Duodenal mucosa (tissue), 2 donors: ENCODE measurements around the gene CNR2.

Source experiments
- H3K27ac ChIP-seq: one replicate; pipeline ENCODE4 v1.7.0; 2013; ENCODE audit warnings: low read depth, low read length
- H3K27me3 ChIP-seq, 2 donors: one replicate each; pipeline ENCODE4 v1.7.0; 2013; ENCODE audit warnings: low read length in 2 of 2, control low read depth in 1 of 2; ENCODE audit not compliant: insufficient read depth in 2 of 2, control insufficient read depth in 1 of 2
- H3K36me3 ChIP-seq, 2 donors: one replicate each; pipeline ENCODE4 v1.7.0; 2013; ENCODE audit warnings: low read length in 2 of 2, control low read depth in 1 of 2; ENCODE audit not compliant: insufficient read depth in 2 of 2, control insufficient read depth in 1 of 2
- H3K4me1 ChIP-seq, 2 donors: one replicate each; pipeline ENCODE4 v1.7.0; 2013; ENCODE audit warnings: low read length in 2 of 2, control low read depth in 1 of 2; ENCODE audit not compliant: insufficient read depth in 2 of 2, control insufficient read depth in 1 of 2
- H3K4me3 ChIP-seq, 2 donors: one replicate each; pipeline ENCODE4 v1.7.0; 2013; ENCODE audit warnings: low read length in 2 of 2, low read depth in 1 of 2
- H3K9ac ChIP-seq, 2 donors: one replicate each; pipeline ENCODE4 v1.7.0; 2013; ENCODE audit warnings: low read length in 2 of 2, low read depth in 1 of 2
- H3K9me3 ChIP-seq, 2 donors: one replicate each; pipeline ENCODE4 v1.7.0; 2013; ENCODE audit warnings: low read length in 2 of 2, control low read depth in 1 of 2; ENCODE audit not compliant: control insufficient read depth in 1 of 2

Gene CNR2

DNA sequence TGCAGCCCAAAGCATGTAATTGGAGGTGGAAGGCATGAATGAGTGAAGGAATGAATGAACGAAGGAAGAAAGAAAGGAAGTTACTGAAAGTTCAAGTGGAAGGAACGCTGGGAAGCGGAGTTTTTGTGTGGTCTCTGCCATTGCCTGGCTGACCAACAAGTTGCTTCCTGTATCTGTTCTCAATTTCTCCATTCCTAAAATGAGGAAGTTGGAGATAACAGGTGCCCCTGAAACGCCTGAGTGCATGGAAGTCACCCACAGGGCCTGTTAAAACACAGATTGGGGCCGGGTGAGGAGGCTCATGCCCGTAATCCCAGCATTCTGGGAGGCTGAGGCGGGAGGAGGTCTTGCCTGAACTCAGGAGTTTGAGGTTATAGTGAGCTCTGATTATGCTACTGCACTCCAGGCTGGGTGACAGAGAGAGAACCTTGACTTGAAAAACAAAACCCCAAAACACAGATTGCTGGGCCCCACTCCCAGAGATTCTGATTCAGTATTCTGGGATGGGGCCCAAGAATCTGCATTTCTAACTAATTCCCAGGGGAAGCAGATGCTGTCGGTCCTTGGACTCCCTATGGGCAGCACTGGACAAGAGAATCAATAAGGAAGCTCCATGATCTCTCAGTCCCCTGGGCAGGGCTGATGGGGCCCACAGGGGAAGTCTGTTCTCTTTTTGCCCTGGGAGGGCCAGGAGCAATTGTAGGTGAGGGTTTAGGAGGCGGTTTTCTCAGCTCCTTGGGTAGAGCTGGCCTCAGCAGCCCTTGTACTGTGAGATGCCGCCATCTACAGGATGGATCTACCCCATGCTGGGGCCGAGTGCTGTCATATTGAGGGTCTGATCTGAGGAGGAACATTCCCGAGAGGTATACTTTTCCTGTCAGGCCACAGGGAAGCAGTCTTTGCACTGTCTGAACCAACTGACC is 3.3 kb upstream of the CNR2 start:
- Histone ChIP-seq H3K36me3 (no peaks in the 10 kb centered on the region), H3K27ac (no peak overlapping the region), H3K4me1 (peaks cover 22 to 32% of the 10 kb centered on the region in 2 donors), H3K4me3 (no peak overlapping the region), H3K27me3 (no peaks in the 10 kb centered on the region), H3K9me3 (no peaks in the 10 kb centered on the region), H3K9ac (no peak overlapping the region)

DNA sequence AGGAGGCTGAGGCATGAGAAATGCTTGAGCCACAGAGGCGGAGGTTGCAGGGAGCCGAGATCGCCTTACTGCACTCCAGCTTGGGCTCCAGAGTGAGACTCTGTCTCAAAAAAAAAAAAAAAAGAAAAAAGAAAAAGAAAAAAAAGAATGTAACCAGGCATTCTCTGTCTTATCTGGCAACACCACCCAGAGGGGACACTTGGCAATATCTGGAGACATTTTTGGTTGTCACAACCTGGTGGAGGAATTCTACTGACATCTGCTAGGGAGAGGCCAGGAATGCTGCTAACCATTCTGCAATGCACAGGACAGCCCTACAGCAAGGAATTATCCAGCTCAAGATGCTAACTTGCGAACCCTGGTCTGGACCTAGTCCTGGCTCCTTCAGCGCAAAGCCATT is 2.3 kb upstream of the CNR2 start:
- Histone ChIP-seq H3K36me3 (no peaks in the 10 kb centered on the region), H3K9me3 (no peaks in the 10 kb centered on the region), H3K27me3 (no peaks in the 10 kb centered on the region), H3K9ac (no peak overlapping the region), H3K27ac (no peak overlapping the region), H3K4me3 (no peak overlapping the region), H3K4me1 (peaks cover 26 to 30% of the 10 kb centered on the region in 2 donors)

- no peaks in the 10 kb centered on the region for H3K9me3 ChIP-seq
- no peak overlapping the region for H3K27ac ChIP-seq
- H3K36me3 ChIP-seq = no peaks in the 10 kb centered on the region
- H3K4me1 ChIP-seq = peaks cover 20 to 26% of the 10 kb centered on the region in 2 donors
- no peak overlapping the region for H3K9ac ChIP-seq
- H3K27me3 ChIP-seq = no peaks in the 10 kb centered on the region
- H3K4me3 ChIP-seq = no peak overlapping the region
Observed at GRCh38 chr1:23914921-23915320, 1.8 kb upstream of the CNR2 start.

DNA sequence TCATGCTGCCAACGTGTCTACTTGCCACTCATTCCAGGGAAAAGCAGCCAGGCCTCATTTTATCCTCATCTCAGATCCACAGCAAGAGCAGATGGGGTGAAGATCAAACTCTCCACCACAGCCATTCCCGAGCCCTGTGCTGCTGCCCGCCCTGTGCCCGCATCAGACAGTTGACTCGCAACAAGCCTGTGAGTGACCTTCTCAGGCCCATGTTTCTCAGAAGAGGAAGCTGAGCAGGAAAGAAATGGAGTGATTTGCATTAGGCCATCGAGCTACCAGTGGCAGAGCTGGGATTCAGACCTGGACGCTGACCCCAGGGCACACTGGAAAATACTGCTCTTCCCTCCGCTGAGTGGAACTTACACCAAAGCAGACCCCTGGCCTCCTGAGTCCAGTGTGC is 1.2 kb downstream of the CNR2 start:
- Histone ChIP-seq H3K9ac (no peak overlapping the region), H3K9me3 (no peaks in the 10 kb centered on the region), H3K27me3 (peaks cover 0 to 2% of the 10 kb centered on the region in 2 donors), H3K4me3 (no peak overlapping the region), H3K27ac (no peak overlapping the region), H3K36me3 (no peaks in the 10 kb centered on the region), H3K4me1 (peaks cover 20 to 33% of the 10 kb centered on the region in 2 donors)

DNA sequence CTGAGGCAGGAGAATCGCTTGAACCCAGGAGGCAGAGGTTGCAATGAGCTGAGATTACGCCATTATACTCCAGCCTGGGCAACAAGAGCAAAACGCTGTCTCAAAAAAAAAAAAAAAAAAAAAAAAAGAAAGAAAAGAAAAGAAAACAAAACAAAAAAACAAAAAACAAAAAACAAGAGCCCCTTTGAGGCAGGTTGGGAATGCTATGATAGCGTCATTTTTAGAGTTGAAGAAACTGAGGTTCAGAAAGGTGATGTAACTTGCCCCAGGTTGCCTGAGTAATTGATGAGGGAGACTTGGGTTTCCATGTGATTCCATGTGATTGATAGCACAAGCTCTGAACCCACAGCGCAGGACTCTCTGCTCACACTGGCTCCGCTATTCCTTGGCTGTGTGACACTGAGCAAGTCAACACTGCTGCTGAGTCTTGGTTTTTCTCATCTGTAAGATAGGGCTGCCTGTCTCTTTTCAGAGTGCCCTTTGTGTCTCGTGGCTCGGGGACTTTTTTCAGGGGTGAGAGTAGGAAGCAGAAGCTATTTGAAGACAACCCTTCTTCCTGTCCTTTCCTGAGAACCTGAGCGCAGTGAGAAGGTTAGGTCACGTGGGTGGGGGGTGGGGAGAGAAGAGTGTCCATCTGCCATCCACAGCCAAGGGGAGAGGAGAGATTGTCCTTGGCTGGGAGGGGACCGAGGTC is 2.5 kb downstream of the CNR2 start:
- H3K9me3 ChIP-seq = no peaks in the 10 kb centered on the region
- H3K36me3 ChIP-seq = no peaks in the 10 kb centered on the region
- H3K27me3 ChIP-seq = peaks cover 0 to 2% of the 10 kb centered on the region in 2 donors
- H3K4me1 ChIP-seq = peaks cover 20 to 26% of the 10 kb centered on the region in 2 donors
- no peak overlapping the region for H3K9ac ChIP-seq
- no peak overlapping the region for H3K27ac ChIP-seq
- no peak overlapping the region for H3K4me3 ChIP-seq

DNA sequence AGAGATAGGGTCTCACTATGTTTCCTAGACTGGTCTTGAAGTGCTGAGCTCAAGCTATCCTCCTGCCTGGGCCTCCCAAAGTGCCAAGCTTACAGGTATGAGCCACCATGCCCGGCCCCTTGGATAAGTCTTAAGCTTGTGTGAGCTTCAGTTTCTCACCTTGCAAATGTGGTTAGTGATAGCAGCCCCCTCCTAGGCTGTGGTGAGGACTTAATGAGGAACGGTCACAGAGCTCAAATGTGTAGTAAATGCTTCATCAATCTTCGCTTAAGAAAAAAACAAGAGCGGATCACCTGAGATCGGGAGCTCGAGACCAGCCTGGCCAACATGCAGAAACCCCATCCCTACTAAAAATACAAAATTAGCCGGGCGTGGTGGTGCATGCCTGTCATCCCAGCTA is 3.0 kb downstream of the CNR2 start:
- Histone ChIP-seq H3K9me3 (no peaks in the 10 kb centered on the region), H3K36me3 (no peaks in the 10 kb centered on the region), H3K9ac (no peak overlapping the region), H3K27ac (no peak overlapping the region), H3K4me1 (peaks cover 20 to 26% of the 10 kb centered on the region in 2 donors), H3K4me3 (no peak overlapping the region), H3K27me3 (peaks cover 2% of the 10 kb centered on the region in 2 donors)

DNA sequence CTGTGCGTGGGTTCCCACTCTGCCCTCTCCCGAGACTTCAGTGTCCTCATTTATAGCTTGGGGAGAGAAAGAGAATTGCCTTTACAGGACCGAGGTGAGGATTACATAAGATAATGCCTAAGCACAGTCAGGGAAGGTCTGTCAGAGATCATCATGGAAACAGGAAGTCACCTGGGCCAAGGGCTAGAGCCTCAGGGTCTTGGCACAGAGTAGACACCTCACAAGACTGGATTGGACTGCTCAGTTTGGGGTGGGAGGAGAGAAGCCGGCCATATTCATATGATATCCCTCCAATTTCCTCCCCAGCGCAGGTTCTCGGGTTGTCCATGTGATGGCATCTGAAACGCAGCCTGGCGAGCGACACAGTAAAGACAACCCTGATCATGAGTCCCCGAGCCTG is 3.8 kb downstream of the CNR2 start:
- no peaks in the 10 kb centered on the region for H3K9me3 ChIP-seq
- H3K4me1 ChIP-seq = peaks cover 20 to 26% of the 10 kb centered on the region in 2 donors
- H3K27ac ChIP-seq = no peak overlapping the region
- no peak overlapping the region for H3K9ac ChIP-seq
- H3K27me3 ChIP-seq = peaks cover 2 to 5% of the 10 kb centered on the region in 2 donors
- H3K4me3 ChIP-seq = peak overlapping the region in 1 of 2 donors; percentile 30
- H3K36me3 ChIP-seq = no peaks in the 10 kb centered on the region

DNA sequence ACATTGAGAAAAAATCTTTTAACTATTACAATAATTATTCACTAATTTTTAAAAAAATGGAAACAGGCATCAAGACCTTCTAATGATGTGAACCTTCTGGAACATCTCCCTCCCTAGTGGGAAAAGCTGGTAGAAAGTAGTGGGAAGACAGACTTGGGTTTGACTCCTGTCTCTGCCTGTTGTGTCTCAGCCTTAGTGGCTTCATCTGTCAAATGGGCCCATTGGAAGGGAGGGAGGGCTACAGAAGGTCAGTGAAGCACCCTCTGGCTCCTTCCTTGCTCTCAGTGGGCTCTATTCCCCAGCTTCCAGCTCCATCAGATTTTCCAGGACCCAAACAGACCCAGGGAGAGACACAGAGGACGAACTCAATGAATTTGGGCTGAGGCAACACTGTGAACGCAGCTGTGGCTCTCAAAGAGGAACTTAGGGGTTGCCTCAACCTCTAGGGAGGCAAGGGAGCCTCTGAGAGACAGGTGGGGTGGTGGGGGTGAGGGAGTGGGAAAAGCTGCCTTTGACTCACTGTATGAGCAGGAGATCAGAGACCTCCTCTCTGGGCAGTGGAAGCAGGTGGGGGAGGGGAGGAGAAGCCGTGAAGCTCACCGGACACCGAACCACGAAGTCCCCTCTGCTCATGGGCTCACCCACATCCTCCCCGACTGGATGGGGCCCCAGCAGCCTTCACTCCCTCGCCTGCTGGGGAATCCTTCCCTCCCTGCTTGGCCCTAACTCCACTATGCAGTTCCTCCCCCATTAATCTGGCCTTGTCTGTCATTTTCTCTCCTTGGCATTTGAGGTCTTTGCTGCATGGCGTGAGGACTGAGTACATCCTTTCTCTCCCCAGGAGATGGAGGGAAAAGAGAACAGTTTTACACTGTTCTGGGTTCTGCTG is 4.5 kb downstream of the CNR2 start:
- Histone ChIP-seq H3K4me3 (peak overlapping the region in 1 of 2 donors; percentile 30), H3K27me3 (peaks cover 3 to 9% of the 10 kb centered on the region in 2 donors), H3K27ac (no peak overlapping the region), H3K4me1 (peaks cover 20 to 22% of the 10 kb centered on the region in 2 donors), H3K9me3 (no peaks in the 10 kb centered on the region), H3K9ac (no peak overlapping the region), H3K36me3 (no peaks in the 10 kb centered on the region)

DNA sequence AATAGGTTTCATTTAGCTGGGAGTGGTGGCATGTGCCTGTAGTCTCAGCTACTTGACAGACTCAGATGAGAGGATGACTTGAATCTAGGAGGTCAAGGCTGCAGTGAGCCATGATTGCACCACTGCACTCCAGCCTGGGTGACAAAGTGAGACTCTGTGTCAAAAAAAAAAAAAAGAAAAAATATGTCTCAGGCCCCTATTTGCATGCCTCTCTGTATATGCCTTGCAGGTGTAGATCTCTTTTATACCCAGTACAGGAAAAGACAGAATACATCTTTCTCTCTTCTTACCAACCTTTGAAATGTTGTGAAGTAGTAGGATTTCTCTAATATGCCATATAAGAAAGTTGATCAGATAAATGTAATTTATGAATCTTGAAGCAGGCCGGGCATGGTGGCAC is 6.4 kb downstream of the CNR2 start:
- H3K27me3 ChIP-seq = peaks cover 15 to 17% of the 10 kb centered on the region in 2 donors
- H3K4me3 ChIP-seq = no peak overlapping the region
- no peak overlapping the region for H3K9ac ChIP-seq
- peaks cover 11 to 14% of the 10 kb centered on the region in 2 donors for H3K4me1 ChIP-seq
- no peaks in the 10 kb centered on the region for H3K36me3 ChIP-seq
- no peaks in the 10 kb centered on the region for H3K9me3 ChIP-seq
- no peak overlapping the region for H3K27ac ChIP-seq
